Esophagus muscularis mucosa (tissue), 4 donors: ENCODE results near the gene FBXW5. TPM values are rescaled to one million over a fixed set of nuclear protein-coding genes. Genes with fewer than 3 reads are reported as not detected.

ENCODE experiments used
- DNase-seq: peaks from one replicate; pipeline ENCODE4 v3.0.0-alpha.2; 2017; ENCODE audit errors: extremely low spot score
- H3K27ac ChIP-seq, 4 donors: fragments of 200-600 bp; sonication (generic); replicated peaks in 1 of 4; 1 replicate in 3 of 4; 2 replicates in 1 of 4; pipeline ENCODE4 v1.5.1; 2016 to 2019; ENCODE audit warnings: mild to moderate bottlenecking in 1 of 4
- H3K27me3 ChIP-seq, 4 donors: fragments of 200-600 bp; sonication (generic); one replicate each; pipeline versions ENCODE4 v1.5.1 to v1.6.0; 2016 to 2019
- H3K36me3 ChIP-seq, 4 donors: fragments of 200-600 bp; sonication (generic); one replicate each; pipeline ENCODE4 v1.5.1; 2016 to 2019
- H3K4me1 ChIP-seq, 4 donors: fragments of 200-600 bp; sonication (generic); one replicate each; pipeline ENCODE4 v1.5.1; 2016 to 2019
- H3K4me3 ChIP-seq, 4 donors: fragments of 200-600 bp; sonication (generic); 1 replicate in 2 of 4; 2 replicates in 2 of 4; pipeline ENCODE4 v1.5.1; 2016 to 2019; ENCODE audit warnings: mild to moderate bottlenecking in 4 of 4, moderate library complexity in 1 of 4
- H3K9me3 ChIP-seq, 4 donors: fragments of 200-600 bp; sonication (generic); 1 replicate in 3 of 4; 2 replicates in 1 of 4; pipeline ENCODE4 v1.5.1; 2016 to 2019
- EP300 ChIP-seq: sonication (generic); formaldehyde crosslinking; IDR thresholded peaks from one replicate; pipeline ENCODE4 v1.6.1; 2017; ENCODE audit warnings: antibody characterized with exemption
- POLR2A ChIP-seq: fragments of 450-650 bp; IDR thresholded peaks from one replicate; pipeline ENCODE4 v1.6.1; 2017; ENCODE audit warnings: antibody characterized with exemption, moderate library complexity, mild to moderate bottlenecking, low read depth
- POLR2AphosphoS5 ChIP-seq, 2 donors: sonication (generic); formaldehyde crosslinking; IDR thresholded peaks; one replicate each; pipeline ENCODE4 v1.6.1; 2017; ENCODE audit warnings: antibody characterized with exemption in 2 of 2
- WGBS: methylation state at CpG from one replicate; pipeline ENCODE4 v1.1.5; 2018; 5-methylcytosine and 5-hydroxymethylcytosine counted together
- intact Hi-C: fragments of 100-400 bp; cut with DNase I; formaldehyde crosslinking; loops from one replicate; pipeline ENCODE4 v1.15.1; 2023
- total RNA-seq, 4 donors: library from RNA; depleted of rRNA; stranded (reverse); fragments of >200 nt; gene quantifications; one replicate each; pipeline versions ENCODE4 v1.1.0 to v1.2.1, GENCODE V29; 2016
- TF ChIP-seq, protein P1 (sequence below), 3 experiments: fragments of 200-600 bp in 2 of 3; fragments of 450-650 bp in 1 of 3; sonication (generic) in 2 of 3; IDR thresholded peaks; one replicate each; pipeline ENCODE4 v1.5.1; 2017 to 2019; ENCODE audit warnings: antibody characterized with exemption in 3 of 3, mild to moderate bottlenecking in 2 of 3, moderate library complexity in 1 of 3

Gene FBXW5
- total RNA-seq, 4 donors from 2014 or later, result 238 to 303 (median 267) TPM

DNA sequence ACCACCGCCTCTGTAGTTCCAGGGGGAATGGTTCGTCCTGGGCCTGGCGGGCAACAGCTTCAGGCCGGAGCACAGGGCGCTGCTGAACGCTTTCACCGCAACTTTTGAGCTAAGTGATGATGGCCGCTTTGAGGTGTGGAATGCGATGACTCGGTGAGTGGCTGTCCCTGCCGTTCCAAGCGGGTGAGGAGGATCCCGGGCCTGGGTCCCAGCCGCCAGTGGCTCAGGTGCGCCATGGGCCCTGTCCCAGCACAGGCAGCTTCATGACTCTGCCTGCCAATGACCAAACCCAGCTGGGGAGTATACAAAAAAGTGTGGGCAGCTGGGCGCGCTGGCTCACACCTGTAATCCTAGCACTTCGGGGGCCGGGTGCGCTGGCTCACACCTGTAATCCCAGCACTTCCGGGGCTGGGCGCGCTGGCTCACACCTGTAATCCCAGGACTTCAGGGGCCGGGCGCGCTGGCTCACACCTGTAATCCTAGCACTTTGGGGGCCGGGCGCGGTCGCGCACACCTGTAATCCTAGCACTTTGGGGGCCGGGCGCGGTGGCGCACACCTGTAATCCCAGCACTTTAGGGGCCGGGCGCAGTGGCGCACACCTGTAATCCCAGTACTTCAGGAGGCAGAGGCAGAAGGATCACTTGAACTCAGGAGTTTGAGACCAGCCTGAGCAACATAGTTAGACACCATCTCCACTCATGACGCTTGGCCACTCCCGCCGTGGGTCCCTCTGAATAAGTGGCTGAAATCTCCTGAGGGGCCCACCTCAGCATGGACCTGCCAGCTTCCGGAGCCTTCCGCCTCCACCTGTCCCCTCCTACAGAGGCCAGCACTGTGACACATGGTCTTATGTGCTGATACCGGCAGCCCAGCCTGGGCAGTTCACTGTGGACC is 8.6 kb upstream of the FBXW5 start:
- TF ChIP-seq POLR2A (no peak), POLR2AphosphoS5 (IDR thresholded peaks at IDR 0.05) (no peak)
- TF ChIP-seq, protein P1, sequence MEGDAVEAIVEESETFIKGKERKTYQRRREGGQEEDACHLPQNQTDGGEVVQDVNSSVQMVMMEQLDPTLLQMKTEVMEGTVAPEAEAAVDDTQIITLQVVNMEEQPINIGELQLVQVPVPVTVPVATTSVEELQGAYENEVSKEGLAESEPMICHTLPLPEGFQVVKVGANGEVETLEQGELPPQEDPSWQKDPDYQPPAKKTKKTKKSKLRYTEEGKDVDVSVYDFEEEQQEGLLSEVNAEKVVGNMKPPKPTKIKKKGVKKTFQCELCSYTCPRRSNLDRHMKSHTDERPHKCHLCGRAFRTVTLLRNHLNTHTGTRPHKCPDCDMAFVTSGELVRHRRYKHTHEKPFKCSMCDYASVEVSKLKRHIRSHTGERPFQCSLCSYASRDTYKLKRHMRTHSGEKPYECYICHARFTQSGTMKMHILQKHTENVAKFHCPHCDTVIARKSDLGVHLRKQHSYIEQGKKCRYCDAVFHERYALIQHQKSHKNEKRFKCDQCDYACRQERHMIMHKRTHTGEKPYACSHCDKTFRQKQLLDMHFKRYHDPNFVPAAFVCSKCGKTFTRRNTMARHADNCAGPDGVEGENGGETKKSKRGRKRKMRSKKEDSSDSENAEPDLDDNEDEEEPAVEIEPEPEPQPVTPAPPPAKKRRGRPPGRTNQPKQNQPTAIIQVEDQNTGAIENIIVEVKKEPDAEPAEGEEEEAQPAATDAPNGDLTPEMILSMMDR (IDR thresholded peaks at IDR 0.05), result no peak
- Histone ChIP-seq H3K27me3 (no peaks in the 10 kb centered on the region), H3K4me1 (peaks cover 21 to 28% (median 21%) of the 10 kb centered on the region in 4 donors), H3K4me3 (no peak overlapping the region), H3K27ac (no peak overlapping the region), H3K36me3 (no peaks in the 10 kb centered on the region), H3K9me3 (no peaks in the 10 kb centered on the region)
- WGBS, result 90% methylated on average over 19 of the region's 44 CpGs
- intact Hi-C loops, result loop anchor here (5.0 kb wide), 1 partner anchor 166 kb away; no protein-coding TSS in a partner anchor
- DNase-seq, result no peak

DNA sequence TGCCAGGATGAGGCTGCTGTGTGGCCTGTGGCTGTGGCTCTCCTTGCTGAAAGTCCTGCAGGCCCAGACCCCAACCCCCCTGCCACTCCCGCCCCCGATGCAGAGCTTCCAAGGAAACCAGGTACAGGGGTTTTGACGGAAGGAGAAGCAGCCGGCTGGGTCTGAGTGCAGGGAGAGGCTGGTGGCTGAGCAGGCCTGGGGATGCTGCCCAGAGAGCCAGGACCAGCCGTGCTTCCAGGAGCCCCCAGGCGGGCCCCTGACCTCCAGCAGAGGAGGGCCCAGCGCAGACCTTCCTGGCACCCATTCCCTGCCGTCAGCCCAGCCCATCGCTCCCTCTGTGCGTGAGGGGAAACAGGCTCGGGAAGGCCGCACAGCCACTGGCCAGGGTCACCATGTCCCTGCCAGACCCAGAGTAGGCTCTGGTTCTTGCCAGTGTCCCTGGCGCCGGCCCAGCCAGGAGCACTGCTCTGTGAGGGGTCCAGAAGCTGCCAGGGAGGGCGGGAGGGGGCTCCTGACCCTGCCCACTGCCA is 7.8 kb upstream of the FBXW5 start:
- H3K4me1 ChIP-seq, result peaks cover 25 to 33% (median 28%) of the 10 kb centered on the region in 4 donors
- 82% methylated on average over 4 of the region's 15 CpGs for WGBS
- no peaks in the 10 kb centered on the region for H3K9me3 ChIP-seq
- DNase-seq, result no peak
- TF ChIP-seq EP300, result no peak
- no peak for TF ChIP-seq POLR2AphosphoS5 (IDR thresholded peaks at IDR 0.05)
- TF ChIP-seq, protein P1 (IDR thresholded peaks at IDR 0.05), result no peak
- no peak for TF ChIP-seq POLR2A
- intact Hi-C loops, result loop anchor here (5.0 kb wide), 1 partner anchor 165 kb away; no protein-coding TSS in a partner anchor
- no peak overlapping the region for H3K27ac ChIP-seq
- H3K36me3 ChIP-seq, result no peaks in the 10 kb centered on the region
- no peaks in the 10 kb centered on the region for H3K27me3 ChIP-seq
- H3K4me3 ChIP-seq, result no peak overlapping the region

DNA sequence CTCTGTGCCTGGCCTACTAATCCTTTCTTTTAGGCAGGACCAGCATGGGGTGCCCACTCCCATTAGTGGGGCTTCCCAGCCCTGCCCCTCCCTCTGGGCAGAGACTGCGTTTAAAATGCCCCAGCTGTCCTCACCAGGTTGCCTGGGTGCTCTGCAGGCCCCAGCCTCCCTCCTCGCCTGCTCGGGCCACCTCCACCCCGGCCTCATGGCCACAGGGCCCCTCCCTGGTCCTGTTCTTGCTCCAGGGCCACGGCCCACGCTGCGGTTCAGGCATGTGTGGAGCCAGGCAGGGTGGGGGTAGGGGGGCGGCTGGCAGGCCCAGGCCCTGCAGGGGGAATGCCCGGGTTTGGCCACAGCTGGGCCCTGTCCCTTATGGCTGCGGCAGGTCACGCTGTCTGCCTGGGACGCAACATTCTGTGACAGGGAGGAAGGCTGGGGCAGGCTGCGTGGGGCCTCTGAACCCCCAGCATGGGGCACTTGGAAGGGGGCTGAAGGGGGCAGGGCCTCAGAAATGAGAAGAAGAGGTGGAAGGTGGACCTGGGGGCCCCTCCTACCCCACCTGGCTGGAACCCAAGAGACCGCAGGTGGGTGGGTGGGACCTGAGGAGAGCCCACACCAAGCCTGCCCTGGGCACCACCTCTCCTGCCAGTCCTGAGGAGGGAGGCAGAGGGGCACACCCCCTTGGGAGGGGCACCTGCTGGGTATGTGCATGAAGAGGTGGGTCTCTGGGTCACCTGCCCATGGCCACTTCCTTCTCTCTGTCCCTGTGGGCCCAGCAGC is 7.2 kb upstream of the FBXW5 start, which contains the start of gene LCN12:
LCN12 (plus strand) TSS at position 733 of the 780 bp plus-strand sequence. CDS start 55 bp downstream, outside the sequence.
- H3K9me3 ChIP-seq, result no peaks in the 10 kb centered on the region
- no peaks in the 10 kb centered on the region for H3K36me3 ChIP-seq
- intact Hi-C loops, result loop anchor here (5.0 kb wide), 1 partner anchor 164 kb away; no protein-coding TSS in a partner anchor
- H3K27me3 ChIP-seq, result no peaks in the 10 kb centered on the region
- peak within 1 kb of the TSS in 1 of 4 donors; percentile 90 for H3K27ac ChIP-seq
- H3K4me1 ChIP-seq, result peaks cover 25 to 33% (median 28%) of the 10 kb centered on the region in 4 donors
- DNase-seq, result no peak
- TF ChIP-seq POLR2A, result no peak
- no peak for TF ChIP-seq EP300
- TF ChIP-seq, protein P1 (IDR thresholded peaks at IDR 0.05), result no peak
- TF ChIP-seq POLR2AphosphoS5 (IDR thresholded peaks at IDR 0.05), result no peak
- no peak within 1 kb of the TSS for H3K4me3 ChIP-seq
- 93% methylated on average over 13 of the region's 14 CpGs for WGBS

DNA sequence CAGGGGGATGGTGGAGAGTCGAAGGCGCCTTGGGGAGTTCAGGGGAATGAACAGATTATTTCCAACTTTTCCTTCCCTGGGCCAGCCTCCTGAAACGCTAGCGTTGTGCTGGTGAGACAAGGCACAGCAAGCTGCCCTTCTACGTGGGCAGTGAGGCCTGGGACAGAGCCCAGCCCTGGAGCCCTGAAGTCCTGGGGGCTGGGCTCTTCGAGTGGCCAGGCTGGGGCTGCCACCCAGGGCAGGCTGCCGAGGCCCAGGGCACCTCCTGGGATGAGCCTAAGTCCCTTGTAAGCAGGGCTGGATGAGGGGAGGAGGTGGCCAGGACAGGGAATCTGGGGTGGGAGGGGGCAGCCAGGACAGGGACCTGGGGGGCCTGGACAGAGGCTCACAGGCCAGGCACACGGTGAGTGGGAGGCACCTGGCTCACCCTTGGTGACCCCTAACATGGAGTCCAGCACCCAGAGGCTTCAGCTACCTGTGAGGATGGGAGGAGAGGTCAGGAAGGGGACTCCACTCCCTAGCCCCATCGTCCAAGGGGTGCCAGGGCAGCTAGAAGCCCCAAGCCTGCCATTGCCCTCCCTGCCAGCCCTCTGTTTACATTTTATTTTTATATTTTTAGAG is 6.2 kb upstream of the FBXW5 start:
- Histone ChIP-seq H3K9me3 (no peaks in the 10 kb centered on the region), H3K4me1 (peaks cover 25 to 33% (median 28%) of the 10 kb centered on the region in 4 donors), H3K27me3 (no peaks in the 10 kb centered on the region), H3K4me3 (peak overlapping the region; percentile 77 to 92 (median 84)), H3K27ac (peak overlapping the region; percentile 86 to 92 (median 90)), H3K36me3 (no peaks in the 10 kb centered on the region)
- DNase-seq, result no peak
- no peak for TF ChIP-seq EP300
- TF ChIP-seq POLR2AphosphoS5 (IDR thresholded peaks at IDR 0.05), result no peak
- TF ChIP-seq, protein P1 (IDR thresholded peaks at IDR 0.05), result no peak
- no peak for TF ChIP-seq POLR2A
- 88% methylated on average over 2 of the region's 9 CpGs for WGBS
- intact Hi-C loops, result loop anchor here (5.0 kb wide), 1 partner anchor 163 kb away; no protein-coding TSS in a partner anchor
